ENCODE data around the gene CSF3R. TPM values are rescaled to one million over a fixed set of nuclear protein-coding genes. Genes with fewer than 3 reads are reported as not detected.

CSF3R gene
- total and polyA plus RNA-seq, 9 of the 15 experiments (the other 6 are each of a cell fraction or from before 2014, with no cell fraction given) = 0.21 to 0.86 (median 0.40) TPM; not detected in 1

- FAIRE-seq = no peak
- Histone ChIP-seq H3K4me3 (no peak overlapping the region), H3K9me1 (ENCODE audit: control insufficient read depth, insufficient read depth, low read length) (no peaks in the 10 kb centered on the region), H3K27me3 (ENCODE audit: control insufficient read depth in 2 of 2, insufficient read depth in 2 of 2, low read length in 2 of 2) (peaks cover 3 to 12% of the 10 kb centered on the region in 2 experiments; a peak in 3 of 5 replicates), H3K9me3 (replicated peaks; ENCODE audit: control insufficient read depth, insufficient read depth, low read depth, low read length) (no peaks in the 10 kb centered on the region), H3K79me2 (ENCODE audit: control insufficient read depth, insufficient read depth, low read length) (no peaks in the 10 kb centered on the region), H4K20me1 (replicated peaks; ENCODE audit: control insufficient read depth, insufficient read depth, low read length) (no peaks in the 10 kb centered on the region), H3K4me2 (ENCODE audit: insufficient read depth, low read length) (no peak overlapping the region), H2AFZ (ENCODE audit: low read depth, low read length) (no peak overlapping the region), H3K4me1 (replicated peaks in 1 of 2; ENCODE audit: control insufficient read depth in 2 of 2, insufficient read depth in 2 of 2, low read length in 2 of 2) (no peaks in the 10 kb centered on the region; a peak in 2 of 5 replicates), H3K27ac (ENCODE audit: extremely low read depth, low read depth, low read length) (no peak overlapping the region), H3K36me3 (ENCODE audit: control insufficient read depth, insufficient read depth, low read length) (no peaks in the 10 kb centered on the region), H3K9ac (ENCODE audit: insufficient read depth in 1 of 2, low read depth in 2 of 2, low read length in 2 of 2) (no peak overlapping the region)
- WGBS (ENCODE audit: insufficient coverage, low coverage, missing lambda C conversion rate) = 37% methylated on average over 3 of the region's 3 CpGs
- POLR2A ChIA-PET = interaction anchor here (0.6 kb wide), 1 partner anchor 55 kb away, joined by 3 read pairs; no protein-coding TSS in a partner anchor
- CTCF ChIA-PET (ENCODE audit: low intra/inter-chr PET ratio) = interaction anchor here (0.6 kb wide), 1 partner anchor 165 kb away, joined by 3 read pairs; no protein-coding TSS in a partner anchor
- BruUV-seq (replicated peaks) = no TSS peak
- TF ChIP-seq TEAD2 (tag; IDR thresholded peaks at IDR 0.05) (no peak), DACH1 (IDR thresholded peaks at IDR 0.05; ENCODE audit: partially characterized antibody) (no peak)
- no peak for DNase-seq (ENCODE audit: extremely low read depth in 1 of 4, low spot score in 3 of 4)
- ATAC-seq = no peak
- intact Hi-C loops (cut with micrococcal nuclease) (no loop called here), in situ Hi-C loops (cut with MboI) (no loop called here)
These were observed 25.5 kb upstream of the CSF3R start for GRCh38 chr1:36508257-36508656.

GRCh38 chr1:36506276-36506920 is 23.7 kb upstream of the CSF3R start:
- no peak overlapping the region for H3K9ac ChIP-seq (ENCODE audit: insufficient read depth in 1 of 2, low read depth in 2 of 2, low read length in 2 of 2)
- no peak overlapping the region for H3K27ac ChIP-seq (ENCODE audit: extremely low read depth, low read depth, low read length)
- no peak overlapping the region for H2AFZ ChIP-seq (ENCODE audit: low read depth, low read length)
- H3K79me2 ChIP-seq (ENCODE audit: control insufficient read depth, insufficient read depth, low read length) = no peaks in the 10 kb centered on the region
- no peak for DNase-seq (ENCODE audit: extremely low read depth in 1 of 4, low spot score in 3 of 4)
- no peak for ATAC-seq
- 4% methylated on average over 5 of the region's 5 CpGs for WGBS (ENCODE audit: insufficient coverage, low coverage, missing lambda C conversion rate)
- ChIA-PET POLR2A (interaction anchor here (0.6 to 1.2 kb wide), 7 partner anchors 10 to 120 kb away, joined by 3 to 6 read pairs (median 3); partner anchors contain the start of gene MRPS15), CTCF (ENCODE audit: low intra/inter-chr PET ratio) (no interaction called here)
- H3K4me2 ChIP-seq (ENCODE audit: insufficient read depth, low read length) = no peak overlapping the region
- no peaks in the 10 kb centered on the region for H3K9me3 ChIP-seq (replicated peaks; ENCODE audit: control insufficient read depth, insufficient read depth, low read depth, low read length)
- no peak for FAIRE-seq
- peaks cover 3 to 12% of the 10 kb centered on the region in 2 experiments; a peak in 3 of 5 replicates for H3K27me3 ChIP-seq (ENCODE audit: control insufficient read depth in 2 of 2, insufficient read depth in 2 of 2, low read length in 2 of 2)
- no peaks in the 10 kb centered on the region for H3K36me3 ChIP-seq (ENCODE audit: control insufficient read depth, insufficient read depth, low read length)
- in situ Hi-C loops (cut with MboI) (no loop called here), intact Hi-C loops (cut with micrococcal nuclease) (no loop called here)
- no peaks in the 10 kb centered on the region for H4K20me1 ChIP-seq (replicated peaks; ENCODE audit: control insufficient read depth, insufficient read depth, low read length)
- H3K4me1 ChIP-seq (replicated peaks in 1 of 2; ENCODE audit: control insufficient read depth in 2 of 2, insufficient read depth in 2 of 2, low read length in 2 of 2) = no peaks in the 10 kb centered on the region; a peak in 2 of 5 replicates
- no TSS peak for BruUV-seq (replicated peaks)
- H3K4me3 ChIP-seq = no peak overlapping the region
- no peaks in the 10 kb centered on the region for H3K9me1 ChIP-seq (ENCODE audit: control insufficient read depth, insufficient read depth, low read length)
- TF ChIP-seq VEZF1 (CRISPR knock-in tag; IDR thresholded peaks at IDR 0.05) = 0 out of 2 replicates have a peak, but pooled peaks have one; percentile 12
- TF ChIP-seq CTCFL (IDR thresholded peaks at IDR 0.05; ENCODE audit: borderline replicate concordance, insufficient read depth, low read depth, low read length, poor library complexity, severe bottlenecking) = no peak
- TF ChIP-seq GTF2E2 (tag; IDR thresholded peaks at IDR 0.05) = no peak
- no peak for TF ChIP-seq GMEB1 (CRISPR knock-in tag; IDR thresholded peaks at IDR 0.05)

Measured in K562 (cell line).